GM20000 (cell line): Measurements from ENCODE around the gene CDC123.

Experiments used
- DNase-seq: peaks from one replicate; pipeline ENCODE4 v3.0.0; 2012; ENCODE audit warnings: low spot score
- TF ChIP-seq, protein P1 (sequence below): IDR thresholded peaks from 2 replicates; pipeline ENCODE4 v1.5.1; 2012; ENCODE audit warnings: mild to moderate bottlenecking, control low read depth; ENCODE audit errors: extremely low read depth, missing control alignments

CDC123 gene

DNA sequence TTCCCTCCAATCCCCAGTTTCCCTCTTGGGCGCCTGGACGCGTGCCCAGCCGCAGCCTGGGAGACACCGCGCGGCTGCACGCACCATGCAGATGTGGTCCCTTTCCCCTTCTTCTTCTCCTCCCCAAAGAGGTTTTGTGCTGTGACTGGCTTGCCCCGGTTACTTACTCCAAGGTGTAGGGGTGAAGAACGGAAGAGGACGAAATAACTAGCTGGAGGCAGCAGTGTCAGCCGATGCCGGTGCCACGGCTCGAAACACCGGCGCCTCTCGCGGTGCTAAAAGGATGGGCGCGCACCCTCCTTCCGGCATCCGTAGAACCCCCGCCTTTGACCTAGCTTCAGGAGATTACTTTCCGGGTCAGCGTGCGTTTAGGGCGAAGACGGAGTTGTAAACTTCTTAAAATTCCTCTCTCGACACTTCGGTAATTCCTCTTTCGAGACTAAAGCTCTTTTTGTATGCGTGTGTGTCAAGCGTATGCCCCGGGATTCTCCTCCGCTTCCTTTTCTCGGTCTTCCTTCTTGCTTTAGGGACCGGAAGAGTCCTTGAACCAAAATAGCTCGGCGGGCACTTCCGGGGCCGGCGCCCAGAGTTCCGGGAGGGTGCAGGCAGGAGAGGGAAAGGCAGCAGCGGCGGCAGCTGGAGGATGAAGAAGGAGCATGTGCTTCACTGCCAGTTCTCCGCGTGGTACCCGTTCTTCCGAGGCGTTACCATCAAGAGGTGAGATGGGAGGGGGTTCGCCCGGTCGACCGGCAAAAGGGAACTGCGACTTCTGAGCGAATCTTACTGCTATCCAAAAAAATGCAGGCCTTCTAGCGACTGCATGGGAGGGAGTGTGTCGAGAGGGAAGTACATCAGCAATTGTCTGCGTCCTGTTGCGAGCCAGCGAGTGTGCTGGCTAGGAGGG, at the start of gene CDC123, which contains the start of gene NUDT5:
CDC123 (plus strand) TSS at position 586 of the 904 bp plus-strand sequence; CDS start at position 644, 58 bp downstream.
NUDT5 (minus strand) TSS at position 289 of the 904 bp plus-strand sequence. CDS start 9,600 bp downstream, outside the sequence.
- TF ChIP-seq, protein P1, sequence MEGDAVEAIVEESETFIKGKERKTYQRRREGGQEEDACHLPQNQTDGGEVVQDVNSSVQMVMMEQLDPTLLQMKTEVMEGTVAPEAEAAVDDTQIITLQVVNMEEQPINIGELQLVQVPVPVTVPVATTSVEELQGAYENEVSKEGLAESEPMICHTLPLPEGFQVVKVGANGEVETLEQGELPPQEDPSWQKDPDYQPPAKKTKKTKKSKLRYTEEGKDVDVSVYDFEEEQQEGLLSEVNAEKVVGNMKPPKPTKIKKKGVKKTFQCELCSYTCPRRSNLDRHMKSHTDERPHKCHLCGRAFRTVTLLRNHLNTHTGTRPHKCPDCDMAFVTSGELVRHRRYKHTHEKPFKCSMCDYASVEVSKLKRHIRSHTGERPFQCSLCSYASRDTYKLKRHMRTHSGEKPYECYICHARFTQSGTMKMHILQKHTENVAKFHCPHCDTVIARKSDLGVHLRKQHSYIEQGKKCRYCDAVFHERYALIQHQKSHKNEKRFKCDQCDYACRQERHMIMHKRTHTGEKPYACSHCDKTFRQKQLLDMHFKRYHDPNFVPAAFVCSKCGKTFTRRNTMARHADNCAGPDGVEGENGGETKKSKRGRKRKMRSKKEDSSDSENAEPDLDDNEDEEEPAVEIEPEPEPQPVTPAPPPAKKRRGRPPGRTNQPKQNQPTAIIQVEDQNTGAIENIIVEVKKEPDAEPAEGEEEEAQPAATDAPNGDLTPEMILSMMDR = no peak
- DNase-seq = peak; percentile 86

DNA sequence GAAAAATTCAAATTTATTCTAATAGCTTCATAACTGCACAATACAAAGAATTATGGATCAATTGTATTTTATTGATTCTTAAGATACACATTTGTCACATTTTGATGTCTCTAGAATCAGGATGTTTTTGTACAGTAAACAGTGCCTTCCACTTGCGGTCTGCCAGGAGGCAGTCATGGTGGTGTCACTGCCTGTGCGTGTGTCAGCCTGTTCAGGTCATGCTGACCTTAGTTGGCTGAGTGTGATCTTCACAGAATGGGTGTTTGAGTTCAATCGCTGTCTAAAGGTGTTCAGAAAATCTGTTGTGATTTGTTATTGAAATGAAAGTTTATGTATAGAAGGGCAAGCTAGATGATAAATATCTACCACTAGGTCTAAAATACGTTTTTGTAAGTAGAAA, 45.8 kb upstream of the CDC123 start:
- no peak for DNase-seq
- TF ChIP-seq, protein P1 = no peak

GRCh38 chr10:12154516-12154915, 41.5 kb upstream of the CDC123 start:
- no peak for DNase-seq
- TF ChIP-seq, protein P1 = no peak

DNA sequence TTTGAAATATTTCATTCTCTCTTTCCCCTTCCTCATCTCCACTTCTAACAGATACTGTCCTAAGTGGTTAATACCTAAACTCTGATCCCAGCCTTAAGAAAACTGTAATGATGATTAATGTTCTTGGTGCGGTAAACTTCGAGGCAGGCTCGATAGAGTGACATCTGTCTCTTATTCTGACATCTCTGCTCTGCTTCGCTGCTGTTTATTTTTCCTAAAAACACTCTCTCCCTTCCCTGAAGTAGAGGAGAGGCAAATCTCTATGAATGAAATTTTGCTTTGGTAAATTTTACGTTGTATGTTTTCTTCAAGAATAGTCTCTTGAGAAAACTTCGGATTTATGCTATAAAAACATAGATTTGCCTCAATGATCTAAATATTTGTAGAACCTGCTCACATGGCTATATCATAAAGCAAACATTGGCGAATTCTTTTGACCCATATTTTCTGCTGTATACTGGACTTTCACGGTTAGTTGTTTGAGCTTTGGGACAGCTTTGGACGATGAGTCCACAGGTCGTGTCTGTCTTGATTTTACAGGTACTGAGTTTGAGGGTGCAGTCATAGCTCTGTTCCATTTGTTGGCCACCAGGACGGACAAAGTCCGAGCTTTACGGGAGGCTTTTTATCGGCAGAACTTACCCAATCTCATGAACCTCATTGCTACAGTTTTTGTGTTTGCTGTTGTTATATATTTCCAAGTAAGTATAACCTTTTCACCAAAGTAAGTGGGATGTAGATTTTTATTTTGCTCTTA, 39.4 kb upstream of the CDC123 start:
- DNase-seq = no peak
- TF ChIP-seq, protein P1 = no peak

- TF ChIP-seq, protein P1 = no peak
- DNase-seq = no peak
Measured at GRCh38 chr10:12158111-12158510, 37.9 kb upstream of the CDC123 start.

DNA sequence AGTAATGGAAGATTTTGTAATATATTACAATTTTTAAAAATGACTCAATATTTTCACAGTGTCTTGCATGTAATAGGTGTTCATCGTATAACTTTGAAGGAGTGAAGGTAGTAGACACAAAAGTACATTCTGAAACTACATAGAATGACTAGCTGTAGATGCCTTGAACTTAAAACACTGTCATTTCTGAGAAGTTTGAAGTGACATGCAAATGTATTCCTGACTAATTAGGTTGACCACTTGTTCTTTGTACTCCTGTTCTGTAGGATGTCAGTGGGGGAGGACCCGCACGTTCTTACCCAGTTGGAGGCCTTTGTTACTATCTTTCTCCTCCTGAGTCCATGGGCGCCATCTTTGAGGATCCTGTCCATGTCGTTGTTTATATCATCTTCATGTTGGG, 35.3 kb upstream of the CDC123 start:
- TF ChIP-seq, protein P1 = no peak
- DNase-seq = no peak

DNA sequence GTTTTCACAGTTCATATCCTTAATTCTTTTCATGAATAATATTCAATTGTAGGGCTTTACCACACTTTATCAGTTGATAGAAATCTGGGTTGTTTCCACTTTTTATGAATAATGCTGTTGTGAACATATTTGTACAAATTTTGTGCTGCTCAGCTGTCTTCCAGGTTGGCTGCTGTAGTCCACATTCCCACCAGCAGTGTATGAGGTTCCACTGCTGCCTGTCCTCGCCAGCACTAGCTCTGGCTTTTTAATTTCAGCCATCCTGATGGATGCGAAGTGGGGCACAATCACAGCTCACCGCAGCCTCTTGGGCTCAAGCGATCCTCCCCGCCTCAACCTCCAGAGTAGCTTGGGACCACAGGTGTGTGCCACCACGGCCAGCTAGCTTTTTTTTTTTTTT, 33.1 kb upstream of the CDC123 start:
- TF ChIP-seq, protein P1 = no peak
- no peak for DNase-seq
